T-helper 1 cell treated with Interleukin-12 subunit alpha and Interleukin-12 subunit beta and Interleukin-4 antibody, amounts not matched to agents 30 ng/mL and 1 ng/mL, for 36 hours (primary cell): ENCODE results near the gene NIF3L1. TPM values are rescaled to one million over a fixed set of nuclear protein-coding genes. Genes with fewer than 3 reads are reported as not detected.

Source experiments
- total RNA-seq: library from RNA; stranded (reverse); gene quantifications from 2 replicates; pipeline ENCODE4 v1.2.3, GENCODE V29; 2022

NIF3L1 gene
- total RNA-seq, 1 donor from 2014 or later: 27.8 TPM

Other genes starting within 250 kb of the NIF3L1 start
- gene BZW1, start 77.5 kb upstream of the NIF3L1 start, total RNA-seq: 267 and 276 TPM in 2 replicates
- gene CLK1, start 24.7 kb upstream of the NIF3L1 start, total RNA-seq: 111 and 115 TPM in 2 replicates
- 37.7 and 41.4 TPM in 2 replicates for gene PPIL3, start 294 bp upstream of the NIF3L1 start, total RNA-seq
- gene ORC2, start 74.3 kb downstream of the NIF3L1 start, total RNA-seq: 46.7 and 51.2 TPM in 2 replicates
- 37.8 and 39.8 TPM in 2 replicates for gene HYCC2, start 182.3 kb downstream of the NIF3L1 start, total RNA-seq
- gene NDUFB3, start 182.6 kb downstream of the NIF3L1 start, total RNA-seq: 113 and 120 TPM in 2 replicates
- 310 and 313 TPM in 2 replicates for gene CFLAR, start 226.8 kb downstream of the NIF3L1 start, total RNA-seq